Measurements from ENCODE around the gene GPR156.

- TF ChIP-seq EZH2 (IDR thresholded peaks at IDR 0.05; ENCODE audit: low read depth) (no peak), CTCF (conservative IDR thresholded peaks at IDR 0.05) (no peak)
Measured at GRCh38 chr3:120281261-120281660, 3.8 kb downstream of the GPR156 start.

Measured in PC-9 (cell line).